Fibroblast of villous mesenchyme (primary cell): Measurements from ENCODE around the gene PSPN. TPM values are rescaled to one million over a fixed set of nuclear protein-coding genes. Genes with fewer than 3 reads are reported as not detected.
A peak's percentile ranks its signal among the peaks of the same experiment; 100 is the strongest.

Experiments
- DNase-seq: peaks from one replicate; pipeline ENCODE4 v3.0.0-alpha.2; 2010; ENCODE audit warnings: low read depth
- H3K4me3 ChIP-seq: 2 replicates; pipeline ENCODE4 v1.5.1; 2011; ENCODE audit warnings: low read depth, mild to moderate bottlenecking, low read length
- small RNA-seq: library from RNA; depleted of rRNA; stranded (forward); fragments of <200 nt; gene quantifications from one replicate; pipeline ENCODE3, GENCODE V24; 2012
- total RNA-seq: library from RNA; depleted of rRNA; stranded (reverse); fragments of >200 nt; gene quantifications from 2 replicates; pipeline ENCODE4 v1.2.3, GENCODE V29; 2012
- TF ChIP-seq, protein P1 (sequence below): IDR thresholded peaks from 2 replicates; pipeline ENCODE4 v1.5.1; 2012; ENCODE audit warnings: low read depth, mild to moderate bottlenecking, low read length; ENCODE audit not compliant: insufficient read depth

PSPN gene
- total RNA-seq, 1 donor = 1.7 TPM

DNA sequence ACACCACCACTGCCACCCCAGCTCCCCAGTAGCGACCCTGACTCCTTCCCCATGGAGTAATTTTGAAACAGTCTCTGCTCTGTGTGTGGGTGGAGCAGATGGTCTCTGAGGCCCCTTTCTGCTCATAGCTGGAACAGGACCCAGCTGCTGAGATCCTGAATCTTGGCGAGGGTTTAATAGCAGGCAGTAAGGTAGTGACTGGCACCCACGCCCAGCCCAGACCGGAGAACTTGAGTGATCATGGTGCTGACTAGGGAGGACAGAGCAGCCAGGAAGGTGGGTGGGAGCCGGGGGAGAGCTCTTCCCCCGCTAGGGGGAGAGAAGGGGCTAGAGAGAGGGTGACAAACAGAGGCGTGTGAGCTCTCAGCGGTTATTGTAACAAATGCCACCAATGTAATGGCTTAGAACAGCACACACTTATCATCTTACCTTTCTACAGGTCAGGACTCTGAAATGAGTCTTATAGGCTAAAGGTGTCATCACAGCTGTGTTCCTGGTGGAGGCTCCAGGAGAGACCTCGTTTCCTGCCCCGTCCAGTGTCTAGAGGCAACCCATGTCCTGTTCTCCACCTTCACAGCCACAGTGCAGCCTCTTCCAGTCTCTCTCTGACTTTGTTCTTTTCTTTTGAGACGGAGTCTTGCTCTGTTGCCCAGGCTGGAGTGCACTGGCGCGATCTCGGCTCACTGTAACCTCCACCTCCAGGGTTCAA, 35.1 kb downstream of the PSPN start:
- TF ChIP-seq, protein P1, sequence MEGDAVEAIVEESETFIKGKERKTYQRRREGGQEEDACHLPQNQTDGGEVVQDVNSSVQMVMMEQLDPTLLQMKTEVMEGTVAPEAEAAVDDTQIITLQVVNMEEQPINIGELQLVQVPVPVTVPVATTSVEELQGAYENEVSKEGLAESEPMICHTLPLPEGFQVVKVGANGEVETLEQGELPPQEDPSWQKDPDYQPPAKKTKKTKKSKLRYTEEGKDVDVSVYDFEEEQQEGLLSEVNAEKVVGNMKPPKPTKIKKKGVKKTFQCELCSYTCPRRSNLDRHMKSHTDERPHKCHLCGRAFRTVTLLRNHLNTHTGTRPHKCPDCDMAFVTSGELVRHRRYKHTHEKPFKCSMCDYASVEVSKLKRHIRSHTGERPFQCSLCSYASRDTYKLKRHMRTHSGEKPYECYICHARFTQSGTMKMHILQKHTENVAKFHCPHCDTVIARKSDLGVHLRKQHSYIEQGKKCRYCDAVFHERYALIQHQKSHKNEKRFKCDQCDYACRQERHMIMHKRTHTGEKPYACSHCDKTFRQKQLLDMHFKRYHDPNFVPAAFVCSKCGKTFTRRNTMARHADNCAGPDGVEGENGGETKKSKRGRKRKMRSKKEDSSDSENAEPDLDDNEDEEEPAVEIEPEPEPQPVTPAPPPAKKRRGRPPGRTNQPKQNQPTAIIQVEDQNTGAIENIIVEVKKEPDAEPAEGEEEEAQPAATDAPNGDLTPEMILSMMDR = peak; percentile 3
- H3K4me3 ChIP-seq = no peak overlapping the region
- DNase-seq = no peak

DNA sequence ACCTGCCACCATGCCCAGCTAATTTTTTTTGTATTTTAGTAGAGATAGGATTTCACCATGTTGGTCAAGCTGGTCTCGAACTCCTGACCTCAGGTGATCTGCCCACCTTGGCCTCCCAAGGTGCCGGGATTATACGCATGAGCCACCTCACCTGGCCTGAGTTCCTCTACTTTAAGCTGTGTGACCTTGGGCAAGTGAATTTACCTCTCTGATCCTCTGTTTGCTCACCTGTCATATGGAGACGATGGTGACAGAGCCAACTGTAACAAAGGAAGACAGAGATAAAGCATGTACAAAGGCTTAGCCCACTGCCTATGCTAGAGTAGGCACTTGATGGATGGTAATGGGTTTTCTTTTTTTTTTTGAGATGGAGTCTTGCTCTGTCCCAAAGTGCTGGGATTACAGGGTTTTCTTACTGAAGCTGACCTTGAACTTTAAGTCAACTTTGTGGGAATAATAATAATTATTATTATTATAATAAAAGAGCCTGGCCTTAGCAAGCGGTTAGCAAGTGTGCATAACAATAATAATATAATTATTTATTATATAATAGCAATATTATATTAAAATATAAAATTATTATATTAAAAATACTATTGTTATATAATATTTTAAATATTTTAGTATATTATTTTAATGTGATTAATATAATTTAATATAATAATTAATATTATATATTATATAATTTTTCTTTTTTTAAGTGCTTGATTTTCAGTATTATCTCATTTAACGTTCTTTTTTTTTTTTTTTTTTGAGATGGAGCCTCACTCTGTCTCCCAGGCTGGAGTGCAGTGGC, 41.0 kb downstream of the PSPN start:
- no peak overlapping the region for H3K4me3 ChIP-seq
- TF ChIP-seq, protein P1 = no peak
- no peak for DNase-seq

DNA sequence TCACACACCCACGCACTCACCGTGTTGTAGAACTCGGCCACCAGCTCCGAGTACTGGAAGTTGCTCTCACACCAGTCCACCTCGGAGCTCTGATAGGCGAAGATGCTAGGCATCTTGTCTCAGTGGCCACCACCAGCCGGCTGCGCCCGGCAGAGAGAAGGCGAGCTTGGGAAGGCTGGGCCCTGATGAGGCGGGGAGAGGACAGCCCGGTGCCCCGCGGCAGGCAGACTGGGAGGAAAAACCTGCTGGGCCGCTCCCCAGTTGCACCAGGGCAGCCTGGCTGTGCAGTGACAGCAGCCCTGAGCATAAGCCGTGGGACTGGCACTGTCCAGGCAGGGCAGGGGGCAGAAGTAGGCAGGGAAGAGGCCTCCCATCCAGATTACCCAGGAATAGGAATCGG, 42.3 kb downstream of the PSPN start, which contains the start of gene ACER1:
ACER1 (minus strand) TSS at position 174 of the 400 bp plus-strand sequence; CDS start at position 113, 61 bp downstream.
- no peak within 1 kb of the TSS for H3K4me3 ChIP-seq
- TF ChIP-seq, protein P1 = no peak
- DNase-seq = no peak

DNA sequence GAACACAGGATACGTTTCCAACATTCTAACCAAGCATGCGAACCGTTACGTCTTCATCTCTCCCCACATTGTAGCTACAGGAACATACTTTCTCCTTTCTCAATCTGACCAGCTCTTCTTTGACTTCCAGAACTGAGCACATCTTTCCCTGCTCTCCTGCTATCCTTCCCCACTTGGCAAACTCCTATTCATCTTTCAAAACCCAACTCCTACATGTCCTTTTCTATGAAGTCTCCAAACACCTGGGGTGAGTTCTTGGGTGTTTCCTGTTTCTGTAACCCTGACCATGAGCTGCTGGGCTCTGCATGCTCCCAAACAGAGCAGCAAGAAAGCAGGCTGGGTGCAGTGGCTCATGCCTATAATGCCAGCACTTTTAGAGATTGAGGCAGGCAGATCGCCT, 48.9 kb downstream of the PSPN start:
- H3K4me3 ChIP-seq = no peak overlapping the region
- TF ChIP-seq, protein P1 = no peak
- no peak for DNase-seq

DNA sequence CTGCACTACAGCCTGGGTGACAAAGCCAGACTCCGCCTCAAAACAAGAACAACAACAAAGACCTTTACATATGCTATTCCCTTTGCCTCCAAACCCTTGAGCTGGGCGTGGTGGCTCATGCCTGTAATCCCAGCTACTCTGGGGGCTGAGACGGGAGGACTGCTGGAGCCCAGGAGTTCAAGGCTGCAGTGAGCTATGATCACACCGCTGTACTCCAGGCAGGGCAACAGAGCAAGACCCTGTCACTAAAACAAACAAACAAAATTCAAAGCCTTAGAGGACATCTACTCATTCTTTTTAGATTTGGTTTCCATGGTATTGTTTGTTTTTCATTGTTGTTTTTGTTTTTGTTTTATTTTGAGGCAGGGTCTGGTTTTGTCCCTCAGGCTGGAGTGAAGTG, 50.1 kb downstream of the PSPN start:
- no peak overlapping the region for H3K4me3 ChIP-seq
- DNase-seq = no peak
- TF ChIP-seq, protein P1 = no peak

Small RNA genes lying within 50 kb of the gene (small RNA-seq; reads per million reads assigned to genes)
- not detected for gene MIR6790
- gene MIR6885 = not detected

Other genes with a start within 250 kb of the PSPN start
- not detected in 2 replicates for gene ACSBG2, start 240.3 kb downstream of the PSPN start, total RNA-seq
- gene MLLT1, start 96.0 kb downstream of the PSPN start, total RNA-seq = 11.9 and 12.5 TPM in 2 replicates
- not detected in 2 replicates for gene ACER1, start 42.3 kb downstream of the PSPN start, total RNA-seq
- 35.4 and 38.3 TPM in 2 replicates for gene CLPP, start 14.4 kb downstream of the PSPN start, total RNA-seq
- 35.4 and 47.7 TPM in 2 replicates for gene ALKBH7, start 3.1 kb downstream of the PSPN start, total RNA-seq
- 36.1 and 42.7 TPM in 2 replicates for gene GTF2F1, start 17.2 kb upstream of the PSPN start, total RNA-seq
- 91.8 and 118 TPM in 2 replicates for gene KHSRP, start 48.9 kb upstream of the PSPN start, total RNA-seq
- gene SLC25A41, start 57.8 kb upstream of the PSPN start, total RNA-seq = not detected in 2 replicates
- gene SLC25A23, start 83.9 kb upstream of the PSPN start, total RNA-seq = 22.9 and 33.2 TPM in 2 replicates
- gene CRB3, start 88.3 kb upstream of the PSPN start, total RNA-seq = 0.43 TPM in 1 of 2 replicates, not detected in the other
- gene DENND1C, start 105.9 kb upstream of the PSPN start, total RNA-seq = not detected in 2 replicates
- not detected in 2 replicates for gene TUBB4A, start 126.4 kb upstream of the PSPN start, total RNA-seq
- 0.32 TPM in 1 of 2 replicates, not detected in the other for gene TNFSF9, start 155.1 kb upstream of the PSPN start, total RNA-seq
- not detected in 2 replicates for gene CD70, start 215.2 kb upstream of the PSPN start, total RNA-seq